GM19240 (cell line): ENCODE measurements around the gene PCDH9.
"Not testable (repeated sequence)": the region's sequence is repeated elsewhere in the genome, so short reads cannot be mapped to it uniquely, and the experiment has no call there.

Experiments
- DNase-seq: peaks from one replicate; pipeline ENCODE4 v3.0.0; 2011; ENCODE audit warnings: low spot score; ENCODE audit not compliant: insufficient read length

The PCDH9 gene

GRCh38 chr13:66296875-66297274, 933.3 kb downstream of the PCDH9 start:
- DNase-seq = no peak

- DNase-seq = no peak
Observed at GRCh38 chr13:66296328-66296727, 933.8 kb downstream of the PCDH9 start.

GRCh38 chr13:66286806-66287205, 943.3 kb downstream of the PCDH9 start:
- DNase-seq = not testable (repeated sequence)

GRCh38 chr13:66275416-66275815, 954.7 kb downstream of the PCDH9 start:
- no peak for DNase-seq

GRCh38 chr13:66273011-66273410, 957.1 kb downstream of the PCDH9 start:
- DNase-seq = no peak

GRCh38 chr13:66266761-66267160, 963.4 kb downstream of the PCDH9 start:
- no peak for DNase-seq

GRCh38 chr13:66266348-66266747, 963.8 kb downstream of the PCDH9 start:
- no peak for DNase-seq

- DNase-seq = no peak
Observed at GRCh38 chr13:66265371-66265770, 964.8 kb downstream of the PCDH9 start.

- no peak for DNase-seq
Observed at GRCh38 chr13:66264971-66265370, 965.2 kb downstream of the PCDH9 start.

- DNase-seq = no peak
Observed at GRCh38 chr13:66262330-66262729, 967.8 kb downstream of the PCDH9 start.

- DNase-seq = not testable (repeated sequence)
Observed at GRCh38 chr13:66259426-66259825, 970.7 kb downstream of the PCDH9 start.
